ENCODE data around the gene OBSCN. TPM values are rescaled to one million over a fixed set of nuclear protein-coding genes. Genes with fewer than 3 reads are reported as not detected.

The OBSCN gene
- total and polyA plus RNA-seq, 10 of the 15 experiments (the other 5 are each of a cell fraction or from before 2014, with no cell fraction given) = 0.01 to 0.36 (median 0.08) TPM; not detected in 2

- FAIRE-seq (no peak), ATAC-seq (no peak), DNase-seq (ENCODE audit: low read depth, low spot score) (no peak)
- 44% methylated on average over 13 of the region's 15 CpGs for WGBS (ENCODE audit: insufficient coverage, insufficient replicate concordance, low lambda C conversion rate, missing lambda C conversion rate)
- in situ Hi-C loops (cut with MboI) (no loop called here), intact Hi-C loops (cut with micrococcal nuclease; ENCODE audit: unreplicated experiment) (no loop called here)
- Histone ChIP-seq H4K20me1 (ENCODE audit: control insufficient read depth, insufficient read depth) (no peaks in the 10 kb centered on the region; the same call in 1 of the 2 replicates), H3K4me2 (ENCODE audit: control insufficient read depth, insufficient read depth) (no peak overlapping the region), H3K36me3 (ENCODE audit: control insufficient read depth in 2 of 2, insufficient read depth in 2 of 2, low read length in 1 of 2) (no peaks in the 10 kb centered on the region), H2AFZ (ENCODE audit: control insufficient read depth, low read depth, low read length) (no peak overlapping the region), H3K4me3 (no peak overlapping the region), H3K27me3 (replicated peaks in 1 of 2; ENCODE audit: control insufficient read depth in 2 of 2, insufficient read depth in 2 of 2, low read length in 1 of 2) (no peaks in the 10 kb centered on the region), H3K9me3 (replicated peaks; ENCODE audit: control insufficient read depth, insufficient read depth, low read length) (no peaks in the 10 kb centered on the region), H3K27ac (ENCODE audit: control insufficient read depth, insufficient read depth) (no peak overlapping the region), H3K9ac (ENCODE audit: control insufficient read depth, insufficient read depth, low read length) (no peak overlapping the region), H3K79me2 (ENCODE audit: control insufficient read depth, insufficient read depth, low read length) (no peaks in the 10 kb centered on the region; the same call in 1 of the 2 replicates), H3K4me1 (ENCODE audit: control insufficient read depth, insufficient read depth, low read length) (peaks cover 3% of the 10 kb centered on the region)
- ChIA-PET SMC1A (ENCODE audit: uncharacterized antibody, unreplicated experiment) (no interaction called here), RAD21 (ENCODE audit: unreplicated experiment) (no interaction called here), POLR2A (no interaction called here), CTCF (no interaction called here)
- no TSS peak for BruUV-seq (replicated peaks)
- TF ChIP-seq CBX3 (IDR thresholded peaks at IDR 0.05; ENCODE audit: borderline replicate concordance, low read depth) (no peak), ZNF24 (IDR thresholded peaks at IDR 0.05) (no peak), MEF2B (IDR thresholded peaks at IDR 0.05; ENCODE audit: partially characterized antibody, poor library complexity, severe bottlenecking) (no peak), POLR2AphosphoS5 (IDR thresholded peaks at IDR 0.05; ENCODE audit: low read length) (no peak), SUPT20H (IDR thresholded peaks at IDR 0.05; ENCODE audit: borderline replicate concordance, control insufficient read depth, low read depth, low read length) (no peak), CREM (IDR thresholded peaks at IDR 0.05; ENCODE audit: low read depth) (no peak), NR2F1 (conservative IDR thresholded peaks at IDR 0.05) (no peak), MTA2 (IDR thresholded peaks at IDR 0.05; ENCODE audit: low read depth) (no peak), ZNF217 (IDR thresholded peaks at IDR 0.05) (no peak), HSF1 (IDR thresholded peaks at IDR 0.05; ENCODE audit: low read depth, low read length) (no peak), MTA3 (IDR thresholded peaks at IDR 0.05; ENCODE audit: borderline replicate concordance, low read length) (no peak), NKRF (conservative IDR thresholded peaks at IDR 0.05) (no peak), E4F1 (IDR thresholded peaks at IDR 0.05; ENCODE audit: borderline replicate concordance, partially characterized antibody) (no peak), ATF2 (IDR thresholded peaks at IDR 0.05; ENCODE audit: low read length) (no peak), STAT3 (IDR thresholded peaks at IDR 0.05; ENCODE audit: low read depth, low read length) (no peak), ZBED1 (IDR thresholded peaks at IDR 0.05; ENCODE audit: borderline replicate concordance) (no peak), ETV6 (conservative IDR thresholded peaks at IDR 0.05 in 1 of 2, IDR thresholded peaks at IDR 0.05 in 1 of 2; ENCODE audit: borderline replicate concordance in 1 of 2, low read depth in 1 of 2) (no peak)
Observed at GRCh38 chr1:228160201-228160761, 47.6 kb upstream of the OBSCN start.
